CD4-positive, alpha-beta T cell (primary cell): ENCODE measurements around the gene CTBP1. TPM values are rescaled to one million over a fixed set of nuclear protein-coding genes. Genes with fewer than 3 reads are reported as not detected.
A peak's percentile ranks its signal among the peaks of the same experiment; 100 is the strongest.

Experiments
- ATAC-seq: fragments of 200-7000 bp; cut with Tn5 transposase; one replicate; pipeline ENCODE4 v1.10.0; 2022; ENCODE audit warnings: mild to moderate bottlenecking; ENCODE audit not compliant: poor library complexity
- CTCF ChIA-PET: fragments of 350-600 bp; sonication (Branson Sonifier 250); formaldehyde crosslinking; loops from one replicate; lab custom pipeline; 2021; ENCODE audit warnings: antibody characterized with exemption, inconsistent platforms; lab: Charles Lee
- POLR2A ChIA-PET: fragments of 350-600 bp; sonication (Branson Sonifier 250); formaldehyde crosslinking; loops from one replicate; lab custom pipeline; 2021; ENCODE audit warnings: antibody characterized with exemption, inconsistent platforms; lab: Charles Lee
- DNase-seq, 14 experiments: peaks; one replicate each; pipeline ENCODE4 v3.0.0-alpha.2; 2013 to 2020; ENCODE audit warnings: mixed read lengths in 2 of 14
- H3K27ac ChIP-seq, 2 donors: one replicate each; pipeline versions ENCODE4 v1.5.1 to v1.7.0; 2013; ENCODE audit warnings: low read length in 2 of 2, low read depth in 1 of 2, mild to moderate bottlenecking in 1 of 2
- H3K27me3 ChIP-seq, 2 experiments: 1 replicate in 1 of 2; 2 replicates in 1 of 2; pipeline versions ENCODE4 v1.6.1 to v1.7.0; 2013; ENCODE audit warnings: low read length in 2 of 2, control low read depth in 1 of 2, mild to moderate bottlenecking in 1 of 2, moderate library complexity in 1 of 2; ENCODE audit not compliant: insufficient read depth in 2 of 2, control insufficient read depth in 1 of 2
- H3K36me3 ChIP-seq: one replicate; pipeline ENCODE4 v1.6.1; 2013; ENCODE audit warnings: low read length, control low read depth; ENCODE audit not compliant: insufficient read depth
- H3K4me1 ChIP-seq: one replicate; pipeline ENCODE4 v1.6.1; 2013; ENCODE audit warnings: low read length, control low read depth; ENCODE audit not compliant: insufficient read depth
- H3K4me3 ChIP-seq: one replicate; pipeline ENCODE4 v1.5.1; 2013; ENCODE audit warnings: mild to moderate bottlenecking, low read length, moderate library complexity
- H3K9me3 ChIP-seq, 2 experiments: 1 replicate in 1 of 2; 2 replicates in 1 of 2; pipeline versions ENCODE4 v1.6.1 to v1.7.0; 2013; ENCODE audit warnings: low read length in 2 of 2, mild to moderate bottlenecking in 2 of 2, control low read depth in 1 of 2, moderate library complexity in 1 of 2; ENCODE audit not compliant: control insufficient read depth in 1 of 2, insufficient read depth in 1 of 2
- H3K27ac Mint-ChIP-seq: one replicate; pipeline ENCODE4 v1.8.0; 2020; ENCODE audit warnings: mixed read lengths
- H3K27me3 Mint-ChIP-seq: one replicate; pipeline ENCODE4 v1.8.0; 2021; ENCODE audit warnings: mixed read lengths
- H3K36me3 Mint-ChIP-seq: one replicate; pipeline ENCODE4 v1.8.0; 2021; ENCODE audit warnings: low read depth, mixed read lengths
- H3K4me1 Mint-ChIP-seq: one replicate; pipeline ENCODE4 v1.8.0; 2021; ENCODE audit warnings: low read depth, mixed read lengths
- H3K4me3 Mint-ChIP-seq: one replicate; pipeline ENCODE4 v1.8.0; 2020; ENCODE audit warnings: mild to moderate bottlenecking, mixed read lengths
- H3K9me3 Mint-ChIP-seq: one replicate; pipeline ENCODE4 v1.8.0; 2020; ENCODE audit warnings: mixed read lengths
- intact Hi-C, 2 experiments: fragments of 100-400 bp; cut with DNase I in 1 of 2; cut with micrococcal nuclease in 1 of 2; formaldehyde crosslinking; loops; one replicate each; pipeline versions ENCODE4 v1.15.1 to v1.9.0; 2023 to 2025; cut with DNase I, micrococcal nuclease
- total RNA-seq, 174 experiments: library from RNA in 2 of 174; stranded (reverse) in 2 of 174; gene quantifications; one replicate each; pipeline ENCODE4 v1.2.3 and lab custom pipeline; 2021 to 2026
- TF ChIP-seq, protein P1 (sequence below): fragments of 200-600 bp; IDR thresholded peaks from one replicate; pipeline ENCODE4 v1.8.0; 2022; ENCODE audit warnings: antibody characterized with exemption, mild to moderate bottlenecking

The CTBP1 gene
- total RNA-seq, 2 experiments from 2014 or later = 132 to 148 TPM

DNA sequence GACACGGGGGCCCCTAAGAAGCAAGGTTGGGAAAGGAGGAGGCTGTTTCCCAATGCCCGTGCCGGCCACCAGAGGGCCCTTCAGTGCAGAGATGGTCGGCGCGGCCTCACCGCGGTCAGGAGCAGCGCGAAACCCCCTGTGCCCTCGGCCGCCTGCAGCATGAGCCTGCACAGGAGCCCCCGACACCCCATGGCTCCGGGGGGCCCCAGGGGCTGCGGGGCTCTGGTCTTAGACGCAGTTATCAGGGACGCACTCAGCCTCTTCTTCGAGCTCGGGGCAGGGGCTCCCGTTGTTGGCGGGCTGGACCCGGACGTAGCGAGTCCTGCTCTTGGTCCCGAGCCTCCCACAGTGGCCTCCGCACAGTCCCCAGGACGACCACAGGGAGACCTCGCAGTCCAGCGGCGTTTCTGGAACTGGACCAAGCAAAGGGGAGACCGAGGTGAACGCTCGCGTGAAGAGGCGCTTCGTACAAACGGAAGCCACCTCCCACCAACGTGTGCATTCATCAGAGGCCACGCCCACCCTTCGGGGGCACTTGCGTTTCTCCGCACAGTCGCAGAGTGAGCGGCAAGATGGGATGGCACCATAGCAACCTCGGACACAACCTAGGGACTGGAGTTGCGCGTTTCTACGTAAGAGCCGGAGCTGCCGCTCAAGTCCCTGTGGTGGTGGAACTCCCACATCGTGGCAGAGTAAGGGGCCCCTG, 81.5 kb downstream of the CTBP1 start:
- Mint-ChIP-seq H3K4me1 (peaks cover 25% of the 10 kb centered on the region), H3K9me3 (no peaks in the 10 kb centered on the region), H3K27ac (peak overlapping the region; percentile 67), H3K36me3 (no peaks in the 10 kb centered on the region), H3K27me3 (peaks cover 16% of the 10 kb centered on the region), H3K4me3 (peak overlapping the region; percentile 90)
- no peak overlapping the region for H3K27ac ChIP-seq
- POLR2A ChIA-PET = interaction anchor here (0.5 to 3.6 kb wide), 7 partner anchors 11 to 180 kb away, joined by 3 to 26 read pairs (median 5); partner anchors contain the start of genes CTBP1 and UVSSA
- H3K4me1 ChIP-seq = peaks cover 40% of the 10 kb centered on the region
- H3K36me3 ChIP-seq = no peaks in the 10 kb centered on the region
- DNase-seq = peak; percentile 69 to 96 (median 84)
- CTCF ChIA-PET = interaction anchor here (0.7 to 3.5 kb wide), 10 partner anchors 20 to 186 kb away, joined by 3 to 38 read pairs (median 6); partner anchors contain the start of genes CTBP1 and UVSSA
- TF ChIP-seq, protein P1, sequence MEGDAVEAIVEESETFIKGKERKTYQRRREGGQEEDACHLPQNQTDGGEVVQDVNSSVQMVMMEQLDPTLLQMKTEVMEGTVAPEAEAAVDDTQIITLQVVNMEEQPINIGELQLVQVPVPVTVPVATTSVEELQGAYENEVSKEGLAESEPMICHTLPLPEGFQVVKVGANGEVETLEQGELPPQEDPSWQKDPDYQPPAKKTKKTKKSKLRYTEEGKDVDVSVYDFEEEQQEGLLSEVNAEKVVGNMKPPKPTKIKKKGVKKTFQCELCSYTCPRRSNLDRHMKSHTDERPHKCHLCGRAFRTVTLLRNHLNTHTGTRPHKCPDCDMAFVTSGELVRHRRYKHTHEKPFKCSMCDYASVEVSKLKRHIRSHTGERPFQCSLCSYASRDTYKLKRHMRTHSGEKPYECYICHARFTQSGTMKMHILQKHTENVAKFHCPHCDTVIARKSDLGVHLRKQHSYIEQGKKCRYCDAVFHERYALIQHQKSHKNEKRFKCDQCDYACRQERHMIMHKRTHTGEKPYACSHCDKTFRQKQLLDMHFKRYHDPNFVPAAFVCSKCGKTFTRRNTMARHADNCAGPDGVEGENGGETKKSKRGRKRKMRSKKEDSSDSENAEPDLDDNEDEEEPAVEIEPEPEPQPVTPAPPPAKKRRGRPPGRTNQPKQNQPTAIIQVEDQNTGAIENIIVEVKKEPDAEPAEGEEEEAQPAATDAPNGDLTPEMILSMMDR = peak; percentile 97
- ATAC-seq = peak; percentile 87
- peak overlapping the region; percentile 79 for H3K4me3 ChIP-seq
- peaks cover 0 to 23% of the 10 kb centered on the region in 2 experiments for H3K9me3 ChIP-seq
- H3K27me3 ChIP-seq = peaks cover 19 to 20% of the 10 kb centered on the region in 2 experiments
- intact Hi-C loops = loop anchor here (1.0 to 5.0 kb wide), 10 partner anchors 35 to 185 kb away; partner anchors contain the start of gene UVSSA (in 1 of the 2)

DNA sequence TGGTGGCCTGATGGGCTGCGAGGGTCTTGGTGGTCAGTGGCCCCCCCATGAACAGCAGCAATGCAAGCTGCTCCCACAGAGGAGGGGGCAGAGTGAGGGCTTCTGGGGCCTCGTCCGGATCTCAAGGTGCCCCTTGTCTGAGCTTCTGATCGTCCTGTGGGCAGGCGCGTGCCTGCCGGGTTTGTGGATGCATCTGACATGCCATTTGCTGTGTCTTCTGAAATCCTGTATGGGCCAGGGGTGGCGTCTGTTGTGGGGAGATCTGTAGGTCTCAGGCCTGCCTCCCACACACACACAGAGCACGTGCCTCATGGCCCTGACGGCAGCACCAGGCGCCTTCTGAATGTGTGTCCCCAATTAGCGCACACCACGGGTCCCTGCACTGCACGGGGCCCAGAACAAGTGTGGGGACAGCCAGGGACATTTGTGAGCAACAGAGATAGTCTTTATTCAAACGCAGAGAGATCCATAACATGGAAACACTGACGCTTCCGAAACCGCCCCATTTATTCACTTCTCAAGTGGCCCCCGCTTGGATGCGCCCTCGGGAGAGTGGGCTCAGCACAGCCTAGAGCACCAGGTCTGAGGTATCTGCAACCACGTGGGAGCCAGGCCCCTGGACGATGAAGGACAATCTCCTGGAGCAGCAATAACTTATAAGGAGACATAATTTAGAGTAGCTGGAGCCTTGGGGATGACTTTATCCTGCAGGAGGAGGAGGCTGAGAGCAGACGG, 82.3 kb downstream of the CTBP1 start:
- peak overlapping the region; percentile 67 for H3K27ac Mint-ChIP-seq
- POLR2A ChIA-PET = interaction anchor here (1.4 to 3.6 kb wide), 6 partner anchors 35 to 179 kb away, joined by 3 to 26 read pairs (median 7); partner anchors contain the start of gene CTBP1
- peak overlapping the region; percentile 90 for H3K4me3 Mint-ChIP-seq
- H3K27me3 ChIP-seq = peaks cover 12 to 13% of the 10 kb centered on the region in 2 experiments
- H3K36me3 ChIP-seq = no peaks in the 10 kb centered on the region
- no peaks in the 10 kb centered on the region for H3K36me3 Mint-ChIP-seq
- H3K9me3 Mint-ChIP-seq = no peaks in the 10 kb centered on the region
- peak overlapping the region; percentile 79 for H3K4me3 ChIP-seq
- TF ChIP-seq, protein P1 = no peak
- ATAC-seq (no peak), DNase-seq (no peak)
- no peak overlapping the region for H3K27ac ChIP-seq
- H3K9me3 ChIP-seq = peaks cover 0 to 16% of the 10 kb centered on the region in 2 experiments
- intact Hi-C loops = loop anchor here (1.0 to 5.0 kb wide), 10 partner anchors 36 to 186 kb away; partner anchors contain the start of gene UVSSA (in 1 of the 2)
- peaks cover 33% of the 10 kb centered on the region for H3K4me1 ChIP-seq
- H3K4me1 Mint-ChIP-seq = peaks cover 25% of the 10 kb centered on the region
- H3K27me3 Mint-ChIP-seq = peaks cover 14% of the 10 kb centered on the region
- CTCF ChIA-PET = interaction anchor here (1.0 to 3.5 kb wide), 8 partner anchors 21 to 186 kb away, joined by 3 to 38 read pairs (median 6); partner anchors contain the start of gene UVSSA

DNA sequence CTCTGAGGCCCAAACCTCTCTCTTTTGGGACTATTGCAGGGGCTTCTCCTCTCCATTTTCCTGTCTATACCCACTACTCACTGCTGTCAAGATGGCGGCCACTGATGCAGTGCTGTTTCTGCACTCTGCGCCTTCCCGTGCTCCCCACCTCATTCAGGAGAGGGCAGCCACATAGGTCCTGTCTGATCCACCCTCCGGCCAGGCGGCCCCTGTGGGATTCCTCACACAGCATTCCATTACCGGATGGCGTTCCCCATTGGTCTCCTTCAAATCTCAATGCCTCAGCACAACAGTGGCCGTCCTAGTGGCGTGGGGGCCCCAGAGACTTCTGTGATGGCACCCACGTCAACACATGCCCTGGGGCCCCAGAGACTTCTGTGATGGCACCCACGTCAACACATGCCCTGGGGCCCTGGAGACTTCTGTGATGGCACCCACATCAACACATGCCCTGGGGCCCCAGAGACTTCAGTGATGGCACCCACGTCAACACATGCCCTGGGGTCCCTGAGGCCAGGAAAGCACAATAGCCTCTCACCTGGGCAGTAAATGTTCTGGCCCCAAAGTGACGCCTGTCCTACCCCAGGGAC, 83.9 kb downstream of the CTBP1 start:
- ChIA-PET CTCF (no interaction called here), POLR2A (interaction anchor here (1.4 kb wide), 1 partner anchor 165 kb away, joined by 3 read pairs; no protein-coding TSS in a partner anchor)
- intact Hi-C loops = loop anchor here in 1 of 2 experiments (5.0 kb wide), 1 partner anchor 52 kb away; no protein-coding TSS in a partner anchor
- peaks cover 0 to 5% of the 10 kb centered on the region in 2 experiments for H3K9me3 ChIP-seq
- no peak overlapping the region for H3K27ac Mint-ChIP-seq
- H3K36me3 ChIP-seq = no peaks in the 10 kb centered on the region
- peaks cover 20% of the 10 kb centered on the region for H3K4me1 ChIP-seq
- DNase-seq (no peak), ATAC-seq (no peak)
- no peaks in the 10 kb centered on the region for H3K9me3 Mint-ChIP-seq
- H3K4me3 ChIP-seq = no peak overlapping the region
- H3K36me3 Mint-ChIP-seq = no peaks in the 10 kb centered on the region
- TF ChIP-seq, protein P1 = no peak
- H3K27me3 ChIP-seq = peaks cover 0 to 3% of the 10 kb centered on the region in 2 experiments
- peaks cover 5% of the 10 kb centered on the region for H3K27me3 Mint-ChIP-seq
- no peak overlapping the region for H3K4me3 Mint-ChIP-seq
- H3K27ac ChIP-seq = no peak overlapping the region
- H3K4me1 Mint-ChIP-seq = peaks cover 16% of the 10 kb centered on the region
